Transverse colon (tissue), 4 donors: ENCODE results near the gene RAB26. TPM values are rescaled to one million over a fixed set of nuclear protein-coding genes. Genes with fewer than 3 reads are reported as not detected.

Source experiments
- DNase-seq: peaks from one replicate; pipeline ENCODE4 v3.0.0-alpha.2; 2019
- H3K27ac ChIP-seq, 4 donors: fragments of 200-600 bp; sonication (generic); 2 replicates each; pipeline ENCODE4 v1.5.1; 2016 to 2018; ENCODE audit warnings: inconsistent platforms in 4 of 4
- H3K27me3 ChIP-seq: fragments of 200-600 bp; sonication (generic); 2 replicates; pipeline ENCODE4 v1.5.1; 2017; ENCODE audit warnings: inconsistent platforms
- H3K36me3 ChIP-seq, 4 donors: fragments of 200-600 bp; sonication (generic); 2 replicates each; pipeline ENCODE4 v1.5.1; 2017 to 2019; ENCODE audit warnings: inconsistent platforms in 4 of 4
- H3K4me1 ChIP-seq, 4 donors: fragments of 200-600 bp; sonication (generic); 2 replicates each; pipeline ENCODE4 v1.5.1; 2017 to 2020; ENCODE audit warnings: inconsistent platforms in 4 of 4
- H3K4me3 ChIP-seq, 4 donors: fragments of 200-600 bp; sonication (generic); 1 replicate in 1 of 4; 2 replicates in 3 of 4; pipeline versions ENCODE4 v1.5.1 to v1.6.1; 2017 to 2019; ENCODE audit warnings: inconsistent platforms in 4 of 4
- H3K9me3 ChIP-seq, 2 donors: fragments of 200-600 bp; sonication (generic); 2 replicates each; pipeline ENCODE4 v1.5.1; 2017 to 2019; ENCODE audit warnings: inconsistent platforms in 2 of 2
- CTCF ChIP-seq, 5 experiments: fragments of 200-600 bp in 3 of 5; fragments of 450-650 bp in 2 of 5; sonication (generic) in 3 of 5; IDR thresholded peaks; 1 replicate in 2 of 5; 2 replicates in 3 of 5; pipeline ENCODE4 v1.5.1; 2016 to 2017; ENCODE audit warnings: antibody characterized with exemption in 5 of 5, inconsistent platforms in 3 of 5, mild to moderate bottlenecking in 2 of 5, moderate library complexity in 1 of 5
- EP300 ChIP-seq: sonication (generic); formaldehyde crosslinking; IDR thresholded peaks from one replicate; pipeline ENCODE4 v1.6.1; 2017; ENCODE audit warnings: antibody characterized with exemption, low read depth
- POLR2A ChIP-seq: fragments of 450-650 bp; IDR thresholded peaks from one replicate; pipeline ENCODE4 v1.6.1; 2016; ENCODE audit warnings: antibody characterized with exemption, mild to moderate bottlenecking, moderate library complexity
- POLR2AphosphoS5 ChIP-seq, 3 donors: sonication (generic); formaldehyde crosslinking; IDR thresholded peaks; one replicate each; pipeline ENCODE4 v1.6.1; 2016; ENCODE audit warnings: antibody characterized with exemption in 3 of 3
- WGBS, 2 donors: methylation state at CpG; one replicate each; pipeline ENCODE4 v1.1.5; 2018; ENCODE audit warnings: low coverage in 1 of 2; 5-methylcytosine and 5-hydroxymethylcytosine counted together
- in situ Hi-C, 4 donors: fragments of 200-750 bp; cut with MboI; loops; one replicate each; pipeline versions ENCODE4 v1.15.0 to v1.15.1; 2017; ENCODE audit warnings: low sequenced_read_pairs in 3 of 4, low pct_ligation_motif_present in 1 of 4, low pct_unique_long_range_greater_than_20kb in 1 of 4
- intact Hi-C: fragments of 100-400 bp; cut with DNase I; formaldehyde crosslinking; loops from one replicate; pipeline ENCODE4 v1.15.1; 2023; ENCODE audit warnings: low total_unique reads
- total RNA-seq, 4 donors: library from RNA; depleted of rRNA; stranded (reverse); fragments of >200 nt; gene quantifications; one replicate each; pipeline ENCODE4 v1.1.0, GENCODE V29; 2016

The RAB26 gene
- total RNA-seq, 4 donors from 2014 or later: 8.3 to 28.4 (median 14.2) TPM

GRCh38 chr16:2184962-2185361 is 36.5 kb downstream of the RAB26 start:
- TF ChIP-seq CTCF (IDR thresholded peaks at IDR 0.05) (no peak), POLR2A (no peak), EP300 (no peak), POLR2AphosphoS5 (IDR thresholded peaks at IDR 0.05) (no peak)
- Histone ChIP-seq H3K4me3 (no peak overlapping the region), H3K36me3 (no peaks in the 10 kb centered on the region), H3K4me1 (no peaks in the 10 kb centered on the region), H3K27me3 (peaks cover 18% of the 10 kb centered on the region), H3K27ac (no peak overlapping the region), H3K9me3 (no peaks in the 10 kb centered on the region)
- 76% methylated on average over 20 of the region's 20 CpGs; no CpG with 5 or more reads in 1 of the 2 donors for WGBS, 2 donors
- intact Hi-C loops: no loop called here
- in situ Hi-C loops: loop anchor here in 1 of 4 donors (25.0 kb wide), 1 partner anchor 302 kb away; the partner anchor contains the start of gene TBC1D24
- DNase-seq: no peak

GRCh38 chr16:2186064-2186463 is 37.6 kb downstream of the RAB26 start:
- 80 to 89% methylated on average over 7 to 13 of the region's 13 CpGs for WGBS, 2 donors
- TF ChIP-seq CTCF (IDR thresholded peaks at IDR 0.05): no peak
- Histone ChIP-seq H3K4me3 (no peak overlapping the region), H3K36me3 (no peaks in the 10 kb centered on the region), H3K27me3 (peaks cover 18% of the 10 kb centered on the region), H3K27ac (no peak overlapping the region), H3K4me1 (no peaks in the 10 kb centered on the region), H3K9me3 (no peaks in the 10 kb centered on the region)
- no peak for DNase-seq
- in situ Hi-C loops (loop anchor here in 1 of 4 donors (25.0 kb wide), 1 partner anchor 301 kb away; the partner anchor contains the start of gene TBC1D24), intact Hi-C loops (no loop called here)

- H3K27ac ChIP-seq: no peak overlapping the region
- no peak overlapping the region for H3K4me3 ChIP-seq
- H3K9me3 ChIP-seq: no peaks in the 10 kb centered on the region
- WGBS, 2 donors: 89% methylated on average over 17 of the region's 20 CpGs; no CpG with 5 or more reads in 1 of the 2 donors
- DNase-seq: no peak
- TF ChIP-seq POLR2AphosphoS5 (IDR thresholded peaks at IDR 0.05) (no peak), CTCF (IDR thresholded peaks at IDR 0.05) (no peak), EP300 (no peak)
- in situ Hi-C loops (loop anchor here in 1 of 4 donors (25.0 kb wide), 1 partner anchor 301 kb away; the partner anchor contains the start of gene TBC1D24), intact Hi-C loops (no loop called here)
- peaks cover 18% of the 10 kb centered on the region for H3K27me3 ChIP-seq
- H3K4me1 ChIP-seq: no peaks in the 10 kb centered on the region
- H3K36me3 ChIP-seq: no peaks in the 10 kb centered on the region
Measured at GRCh38 chr16:2186505-2186904, 38.1 kb downstream of the RAB26 start.

GRCh38 chr16:2187212-2187611 is 38.8 kb downstream of the RAB26 start:
- TF ChIP-seq CTCF (IDR thresholded peaks at IDR 0.05) (no peak), POLR2AphosphoS5 (IDR thresholded peaks at IDR 0.05) (no peak), POLR2A (no peak), EP300 (no peak)
- no peaks in the 10 kb centered on the region for H3K4me1 ChIP-seq
- no peak overlapping the region for H3K27ac ChIP-seq
- no peaks in the 10 kb centered on the region for H3K36me3 ChIP-seq
- intact Hi-C loops (no loop called here), in situ Hi-C loops (loop anchor here in 1 of 4 donors (25.0 kb wide), 1 partner anchor 300 kb away; the partner anchor contains the start of gene TBC1D24)
- no peaks in the 10 kb centered on the region for H3K9me3 ChIP-seq
- no peak for DNase-seq
- H3K4me3 ChIP-seq: no peak overlapping the region
- WGBS, 2 donors: 40 to 66% methylated on average over 1 to 17 of the region's 17 CpGs
- peaks cover 18% of the 10 kb centered on the region for H3K27me3 ChIP-seq
